Lung (tissue), 12 donors: Measurements from ENCODE around the gene EDN1. TPM values are rescaled to one million over a fixed set of nuclear protein-coding genes. Genes with fewer than 3 reads are reported as not detected.

Experiments used
- ATAC-seq: fragments of 200-7000 bp; cut with Tn5 transposase; one replicate; pipeline ENCODE4 v1.9.1; 2020; ENCODE audit warnings: moderate number of reproducible peaks; ENCODE audit not compliant: insufficient read depth, low FRiP score
- DNase-seq, 3 donors: peaks; one replicate each; pipeline ENCODE4 v3.0.0-alpha.2; 2013 to 2017
- H3K27ac ChIP-seq, 2 donors: one replicate each; pipeline ENCODE4 v1.5.1; 2013; ENCODE audit warnings: mild to moderate bottlenecking in 2 of 2, moderate library complexity in 2 of 2, control low read depth in 1 of 2, inconsistent platforms in 1 of 2, low read depth in 1 of 2, low read length in 1 of 2
- H3K27me3 ChIP-seq, 3 donors: one replicate each; pipeline ENCODE4 v1.5.1; 2013; ENCODE audit warnings: low read length in 2 of 3; ENCODE audit not compliant: control insufficient read depth in 3 of 3, insufficient read depth in 3 of 3
- H3K36me3 ChIP-seq, 4 donors: one replicate each; pipeline ENCODE4 v1.5.1; 2013; ENCODE audit warnings: low read length in 4 of 4, mild to moderate bottlenecking in 1 of 4, moderate library complexity in 1 of 4; ENCODE audit not compliant: control insufficient read depth in 4 of 4, insufficient read depth in 4 of 4
- H3K4me1 ChIP-seq, 5 donors: one replicate each; pipeline ENCODE4 v1.5.1; 2013; ENCODE audit warnings: low read length in 5 of 5, mild to moderate bottlenecking in 2 of 5, moderate library complexity in 1 of 5; ENCODE audit not compliant: control insufficient read depth in 5 of 5, insufficient read depth in 5 of 5
- H3K4me3 ChIP-seq: one replicate; pipeline ENCODE4 v1.5.1; 2013; ENCODE audit warnings: mild to moderate bottlenecking, control low read depth, moderate library complexity
- H3K9ac ChIP-seq, 2 donors: one replicate each; pipeline ENCODE4 v1.5.1; 2013; ENCODE audit warnings: low read length in 2 of 2, control low read depth in 1 of 2; ENCODE audit not compliant: insufficient read depth in 1 of 2
- H3K9me3 ChIP-seq, 4 donors: one replicate each; pipeline ENCODE4 v1.5.1; 2013; ENCODE audit warnings: low read length in 3 of 4, mild to moderate bottlenecking in 1 of 4, moderate library complexity in 1 of 4; ENCODE audit not compliant: control insufficient read depth in 4 of 4, insufficient read depth in 3 of 4
- WGBS, 2 donors: extraction: QIAGEN DNeasy Blood & Tissue Kit; methylation state at CpG; one replicate each; pipeline ENCODE4 v1.1.7; 2013; 5-methylcytosine and 5-hydroxymethylcytosine counted together
- polyA plus RNA-seq, 2 donors: library from polyadenylated mRNA; stranded (reverse); fragments of 200-250 nt; gene quantifications; one replicate each; pipeline ENCODE4 v1.2.1, GENCODE V29; 2013
- total RNA-seq, 2 donors: library from RNA; depleted of rRNA in 1 of 2; stranded (reverse); fragments of >200 nt in 1 of 2; gene quantifications; one replicate each; pipeline ENCODE4 v1.2.1, GENCODE V29; 2014 to 2021
- TF ChIP-seq, protein P1 (sequence below): IDR thresholded peaks from 2 replicates; pipeline ENCODE4 v1.5.1; 2012; ENCODE audit warnings: mild to moderate bottlenecking; ENCODE audit errors: control extremely low read depth, extremely low read depth
- donor health status: control.
- donor health status: control.
- donor health status: Bipolar disorder and iron deficiency.
- donor health status: healthy.
- donor health status: DM: yes; HTN: yes; CAD: no.

Gene EDN1
- total and polyA plus RNA-seq, 4 donors, result 18.4 to 112 (median 40.3) TPM

DNA sequence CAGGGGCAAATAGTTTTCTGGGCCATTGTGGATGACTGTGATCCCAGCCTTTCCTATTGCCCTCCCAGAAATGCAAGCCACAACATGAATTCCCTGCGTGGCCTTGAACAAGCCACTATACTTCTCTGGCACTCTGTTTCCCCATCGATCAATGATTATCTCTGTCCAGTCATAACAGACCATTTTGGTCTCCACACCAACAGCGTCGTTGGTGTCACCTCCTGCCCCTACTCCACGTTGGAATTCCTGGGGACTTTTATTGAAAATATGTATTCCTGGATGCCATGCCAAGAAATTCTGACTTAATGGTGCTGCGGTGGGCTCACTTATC lies 50.3 kb downstream of the EDN1 start:
- Histone ChIP-seq H3K36me3 (no peaks in the 10 kb centered on the region), H3K4me3 (no peak overlapping the region), H3K4me1 (peaks cover 0 to 7% (median 0%) of the 10 kb centered on the region in 5 donors), H3K9ac (no peak overlapping the region), H3K9me3 (peaks cover 0 to 2% (median 0%) of the 10 kb centered on the region in 4 donors), H3K27ac (no peak overlapping the region), H3K27me3 (peaks cover 0 to 2% (median 0%) of the 10 kb centered on the region in 3 donors)
- WGBS, 2 donors, result 79 to 87% methylated on average over 6 of the region's 6 CpGs
- no peak for DNase-seq
- ATAC-seq, result no peak
- TF ChIP-seq, protein P1, sequence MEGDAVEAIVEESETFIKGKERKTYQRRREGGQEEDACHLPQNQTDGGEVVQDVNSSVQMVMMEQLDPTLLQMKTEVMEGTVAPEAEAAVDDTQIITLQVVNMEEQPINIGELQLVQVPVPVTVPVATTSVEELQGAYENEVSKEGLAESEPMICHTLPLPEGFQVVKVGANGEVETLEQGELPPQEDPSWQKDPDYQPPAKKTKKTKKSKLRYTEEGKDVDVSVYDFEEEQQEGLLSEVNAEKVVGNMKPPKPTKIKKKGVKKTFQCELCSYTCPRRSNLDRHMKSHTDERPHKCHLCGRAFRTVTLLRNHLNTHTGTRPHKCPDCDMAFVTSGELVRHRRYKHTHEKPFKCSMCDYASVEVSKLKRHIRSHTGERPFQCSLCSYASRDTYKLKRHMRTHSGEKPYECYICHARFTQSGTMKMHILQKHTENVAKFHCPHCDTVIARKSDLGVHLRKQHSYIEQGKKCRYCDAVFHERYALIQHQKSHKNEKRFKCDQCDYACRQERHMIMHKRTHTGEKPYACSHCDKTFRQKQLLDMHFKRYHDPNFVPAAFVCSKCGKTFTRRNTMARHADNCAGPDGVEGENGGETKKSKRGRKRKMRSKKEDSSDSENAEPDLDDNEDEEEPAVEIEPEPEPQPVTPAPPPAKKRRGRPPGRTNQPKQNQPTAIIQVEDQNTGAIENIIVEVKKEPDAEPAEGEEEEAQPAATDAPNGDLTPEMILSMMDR, result no peak

DNA sequence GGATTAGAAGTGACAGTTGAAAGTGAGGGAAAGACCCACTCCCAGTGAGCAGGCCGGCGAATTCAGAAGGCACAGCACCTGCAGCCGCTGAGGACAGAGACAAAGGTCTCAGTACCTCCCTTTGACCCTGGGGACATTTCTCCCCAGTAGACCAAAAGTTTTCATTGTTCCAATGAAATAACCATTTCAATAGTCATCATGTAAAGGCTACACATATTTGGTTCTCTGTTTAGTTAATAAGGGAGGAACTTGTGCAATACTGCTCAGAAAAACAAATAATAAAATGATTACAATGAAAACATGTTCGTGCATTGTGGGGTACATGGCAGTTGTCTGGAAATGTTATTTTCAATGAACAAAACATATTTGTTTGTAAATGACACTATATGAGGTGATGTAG lies 52.5 kb downstream of the EDN1 start:
- DNase-seq (no peak), ATAC-seq (no peak)
- Histone ChIP-seq H3K27me3 (peaks cover 0 to 2% (median 0%) of the 10 kb centered on the region in 3 donors), H3K9me3 (peaks cover 0 to 2% (median 0%) of the 10 kb centered on the region in 4 donors), H3K9ac (no peak overlapping the region), H3K4me3 (no peak overlapping the region), H3K36me3 (no peaks in the 10 kb centered on the region), H3K4me1 (peaks cover 0 to 7% (median 0%) of the 10 kb centered on the region in 5 donors), H3K27ac (no peak overlapping the region)
- WGBS, 2 donors, result 82 to 83% methylated on average over 4 of the region's 4 CpGs
- TF ChIP-seq, protein P1, result no peak

- Histone ChIP-seq H3K27ac (no peak overlapping the region), H3K4me1 (peaks cover 0 to 7% (median 0%) of the 10 kb centered on the region in 5 donors), H3K9ac (no peak overlapping the region), H3K27me3 (peaks cover 0 to 2% (median 0%) of the 10 kb centered on the region in 3 donors), H3K36me3 (no peaks in the 10 kb centered on the region), H3K4me3 (no peak overlapping the region), H3K9me3 (peaks cover 0 to 2% (median 0%) of the 10 kb centered on the region in 4 donors)
- TF ChIP-seq, protein P1, result no peak
- DNase-seq (no peak), ATAC-seq (no peak)
- WGBS, 2 donors, result 72 to 78% methylated on average over 5 of the region's 5 CpGs
These were observed 52.9 kb downstream of the EDN1 start for GRCh38 chr6:12343122-12343439.
